A549 (cell line): ENCODE data around the gene PCDH15. TPM values are rescaled to one million over a fixed set of nuclear protein-coding genes. Genes with fewer than 3 reads are reported as not detected.

Source experiments
- ATAC-seq, 2 experiments: fragments of 200-7000 bp in 1 of 2; fragments of >200 bp in 1 of 2; cut with Nextera tagmentation in 1 of 2; cut with Tn5 transposase in 1 of 2; 3 replicates each; pipeline versions ENCODE4 v1.8.0 to v1.9.1; 2018 to 2020; ENCODE audit warnings: mild to moderate bottlenecking in 1 of 2, moderate library complexity in 1 of 2
- CTCF ChIA-PET: fragments of 300-600 bp; sonication (Branson Sonifier 250); formaldehyde crosslinking; extraction: SDS; loops from one replicate; lab custom pipeline; 2021; ENCODE audit warnings: antibody characterized with exemption, inconsistent platforms; lab: Yijun Ruan, JAX
- POLR2A ChIA-PET: fragments of 350-600 bp; formaldehyde crosslinking; extraction: SDS; loops from one replicate; lab custom pipeline; 2021; ENCODE audit warnings: antibody characterized with exemption, inconsistent platforms; lab: Yijun Ruan, JAX
- DNase-seq, 2 experiments: peaks; one replicate each; pipeline versions ENCODE4 v3.0.0 to v3.0.0-alpha.2; 2011 to 2016; ENCODE audit warnings: low read depth in 1 of 2, low spot score in 1 of 2
- FAIRE-seq: peaks from 2 replicates; lab custom pipeline; 2011; peaks lifted over from hg19 to GRCh38; lab: Jason Lieb, UNC
- H3K27ac ChIP-seq, 2 experiments: fragments of >200 bp; sonication (Bioruptor Twin); formaldehyde crosslinking; 3 replicates each; pipeline ENCODE4 v1.5.1; 2016 to 2017
- H3K4me1 ChIP-seq: fragments of >200 bp; sonication (Bioruptor Twin); formaldehyde crosslinking; 3 replicates; pipeline ENCODE4 v1.6.1; 2016
- H3K4me2 ChIP-seq: fragments of >200 bp; sonication (Bioruptor Twin); formaldehyde crosslinking; 3 replicates; pipeline ENCODE4 v1.6.1; 2016
- H3K4me3 ChIP-seq: fragments of >200 bp; sonication (Bioruptor Twin); formaldehyde crosslinking; 3 replicates; pipeline ENCODE4 v1.5.1; 2016
- H3K9me3 ChIP-seq: fragments of >200 bp; sonication (Bioruptor Twin); formaldehyde crosslinking; 3 replicates; pipeline ENCODE4 v1.6.1; 2016
- BCL3 ChIP-seq: fragments of >200 bp; sonication (Bioruptor Twin); formaldehyde crosslinking; IDR thresholded peaks from 3 replicates; pipeline ENCODE4 v1.6.1; 2016
- CBX8 ChIP-seq: fragments of 200-600 bp; sonication (generic); IDR thresholded peaks from 2 replicates; pipeline ENCODE4 v1.6.1; 2016
- CEBPB ChIP-seq, 2 experiments: fragments of >200 bp in 1 of 2; sonication (Bioruptor Twin) in 1 of 2; formaldehyde crosslinking in 1 of 2; IDR thresholded peaks; 2 replicates each; pipeline ENCODE4 v1.6.1; 2012 to 2016
- EHF ChIP-seq: fragments of 250-450 bp; sonication (Bioruptor Pico); IDR thresholded peaks from 2 replicates; pipeline ENCODE4 v1.5.0; 2020; ENCODE audit warnings: mild to moderate bottlenecking
- EHMT2 ChIP-seq: fragments of 200-600 bp; sonication (generic); IDR thresholded peaks from 2 replicates; pipeline ENCODE4 v1.6.1; 2016; ENCODE audit warnings: antibody characterized with exemption, low read depth, mild to moderate bottlenecking, moderate library complexity
- ESRRA ChIP-seq: fragments of 150-350 bp; IDR thresholded peaks from 2 replicates; pipeline ENCODE4 v1.6.1; 2014; ENCODE audit warnings: mild to moderate bottlenecking, low read length, borderline replicate concordance
- FOSL2 ChIP-seq, 2 experiments: fragments of 450-650 bp in 1 of 2; fragments of >200 bp in 1 of 2; sonication (Bioruptor Twin) in 1 of 2; formaldehyde crosslinking; IDR thresholded peaks; 2 replicates each; pipeline versions ENCODE4 v1.5.0 to v1.6.1; 2016 to 2020; ENCODE audit warnings: mild to moderate bottlenecking in 1 of 2, moderate library complexity in 1 of 2
- FOXS1 ChIP-seq: fragments of 250-450 bp; sonication (Bioruptor Pico); IDR thresholded peaks from 2 replicates; pipeline ENCODE4 v1.5.0; 2020; ENCODE audit warnings: mild to moderate bottlenecking, moderate library complexity
- HDAC2 ChIP-seq: fragments of 200-600 bp; sonication (generic); IDR thresholded peaks from 2 replicates; pipeline ENCODE4 v1.6.1; 2016
- HES2 ChIP-seq: fragments of >200 bp; sonication (Bioruptor Twin); formaldehyde crosslinking; IDR thresholded peaks from 2 replicates; pipeline ENCODE4 v1.6.1; 2016
- HEYL ChIP-seq: fragments of 250-450 bp; sonication (Bioruptor Pico); IDR thresholded peaks from 2 replicates; pipeline ENCODE4 v1.8.0; 2021; ENCODE audit warnings: mild to moderate bottlenecking, moderate library complexity
- HMGXB4 ChIP-seq: fragments of 250-450 bp; sonication (Bioruptor Pico); IDR thresholded peaks from 2 replicates; pipeline ENCODE4 v1.5.0; 2021; ENCODE audit warnings: mild to moderate bottlenecking, moderate library complexity, borderline replicate concordance
- HOXA7 ChIP-seq: fragments of 250-450 bp; sonication (Bioruptor Pico); IDR thresholded peaks from 2 replicates; pipeline ENCODE4 v1.5.0; 2020; ENCODE audit warnings: mild to moderate bottlenecking, moderate library complexity
- HOXB13 ChIP-seq: fragments of 250-450 bp; sonication (Bioruptor Pico); IDR thresholded peaks from 2 replicates; pipeline ENCODE4 v1.5.0; 2020; ENCODE audit warnings: low read depth, mild to moderate bottlenecking, moderate library complexity
- KDM1A ChIP-seq: fragments of 200-600 bp; sonication (generic); IDR thresholded peaks from 2 replicates; pipeline ENCODE4 v1.6.1; 2016; ENCODE audit warnings: low read depth, mild to moderate bottlenecking
- KDM5A ChIP-seq: fragments of 200-600 bp; sonication (generic); IDR thresholded peaks from 2 replicates; pipeline ENCODE4 v1.6.1; 2016; ENCODE audit warnings: antibody characterized with exemption, mild to moderate bottlenecking
- MAX ChIP-seq: IDR thresholded peaks from 2 replicates; pipeline ENCODE4 v1.6.1; 2012
- MAZ ChIP-seq: fragments of 150-350 bp; IDR thresholded peaks from 2 replicates; pipeline ENCODE4 v1.6.1; 2014; ENCODE audit warnings: antibody characterized with exemption, low read depth, low read length, borderline replicate concordance
- MYC ChIP-seq: IDR thresholded peaks from 2 replicates; pipeline ENCODE4 v1.6.1; 2012; ENCODE audit warnings: mild to moderate bottlenecking, inconsistent platforms, low read length, improper control_type of control experiment, borderline replicate concordance
- NFE2L2 ChIP-seq: fragments of 150-350 bp; conservative IDR thresholded peaks from 2 replicates; pipeline ENCODE4 v1.6.1; 2014; ENCODE audit warnings: low read length
- PHF8 ChIP-seq: fragments of 200-600 bp; sonication (generic); IDR thresholded peaks from 2 replicates; pipeline ENCODE4 v1.6.1; 2016; ENCODE audit warnings: low read depth, mild to moderate bottlenecking, antibody characterized with exemption, moderate library complexity, borderline replicate concordance
- RARB ChIP-seq: fragments of 250-450 bp; sonication (Bioruptor Pico); IDR thresholded peaks from 2 replicates; pipeline ENCODE4 v1.8.0; 2021; ENCODE audit warnings: mild to moderate bottlenecking, moderate library complexity
- TFCP2L1 ChIP-seq: fragments of 250-450 bp; sonication (Bioruptor Pico); IDR thresholded peaks from 2 replicates; pipeline ENCODE4 v1.5.0; 2021; ENCODE audit warnings: mild to moderate bottlenecking
- ZFP36 ChIP-seq: fragments of 450-650 bp; IDR thresholded peaks from 2 replicates; pipeline ENCODE4 v1.6.1; 2014; ENCODE audit warnings: borderline replicate concordance; ENCODE audit not compliant: partially characterized antibody
- ZSCAN20 ChIP-seq: fragments of 250-450 bp; sonication (Bioruptor Pico); IDR thresholded peaks from 2 replicates; pipeline ENCODE4 v1.8.0; 2022; ENCODE audit warnings: mild to moderate bottlenecking, moderate library complexity
- WGBS: methylation state at CpG from one replicate; pipeline ENCODE4 v1.1.6; 2017; ENCODE audit errors: missing lambda C conversion rate; 5-methylcytosine and 5-hydroxymethylcytosine counted together
- polyA plus RNA-seq, 4 experiments: library from polyadenylated mRNA; depleted of rRNA in 3 of 4; stranded (reverse); fragments of >200 nt; fragmentation: RNase III in 1 of 4; extraction: RNeasy Plus Mini Kit Qiagen cat#74134 plus additional on column Dnase treatment in 1 of 4; gene quantifications; 2 replicates in 3 of 4; 3 replicates in 1 of 4; pipeline ENCODE4 v1.2.3, GENCODE V29; 2011 to 2017

Gene PCDH15
- polyA plus RNA-seq, 2 of the 4 experiments (the other 2 are of a cell fraction), result 0.03 TPM; not detected in 1

GRCh38 chr10:54194806-54195205 lies 606.2 kb downstream of the PCDH15 start:
- no peaks in the 10 kb centered on the region for H3K4me1 ChIP-seq
- DNase-seq, result no peak
- no peak overlapping the region for H3K27ac ChIP-seq
- ATAC-seq, result no peak
- H3K4me3 ChIP-seq, result no peak overlapping the region
- ChIA-PET POLR2A (no interaction called here), CTCF (no interaction called here)
- TF ChIP-seq MAX (no peak), HOXA7 (no peak), HES2 (no peak), CBX8 (no peak), EHMT2 (no peak), TFCP2L1 (CRISPR knock-in tag) (no peak), FOXS1 (no peak), PHF8 (no peak), HEYL (CRISPR knock-in tag) (no peak)
- no peak overlapping the region for H3K4me2 ChIP-seq
- no peak for FAIRE-seq
- no peaks in the 10 kb centered on the region for H3K9me3 ChIP-seq

- FAIRE-seq (no peak), DNase-seq (no peak), ATAC-seq (no peak)
- ChIA-PET CTCF (no interaction called here), POLR2A (no interaction called here)
- TF ChIP-seq FOSL2 (IDR thresholded peaks at IDR 0.05), result no peak
- TF ChIP-seq FOSL2 (CRISPR knock-in tag; IDR thresholded peaks at IDR 0.05), result no peak
- TF ChIP-seq ZFP36, result no peak
- no peak for TF ChIP-seq HDAC2
- no peak for TF ChIP-seq MAZ
- TF ChIP-seq RARB (CRISPR knock-in tag), result no peak
- TF ChIP-seq ZSCAN20 (CRISPR knock-in tag), result no peak
- no peak for TF ChIP-seq MYC
- no peak for TF ChIP-seq HEYL (CRISPR knock-in tag)
- no peak for TF ChIP-seq KDM5A
- TF ChIP-seq EHF (CRISPR knock-in tag), result no peak
- no peak overlapping the region for H3K4me2 ChIP-seq
- H3K4me1 ChIP-seq, result no peaks in the 10 kb centered on the region
- H3K4me3 ChIP-seq, result no peak overlapping the region
- no peak overlapping the region for H3K27ac ChIP-seq
- no peaks in the 10 kb centered on the region for H3K9me3 ChIP-seq
Measured at GRCh38 chr10:54159924-54160323, 641.1 kb downstream of the PCDH15 start.

- H3K9me3 ChIP-seq, result no peaks in the 10 kb centered on the region
- H3K4me3 ChIP-seq, result no peak overlapping the region
- no peak overlapping the region for H3K27ac ChIP-seq
- ChIA-PET POLR2A (no interaction called here), CTCF (no interaction called here)
- no peaks in the 10 kb centered on the region for H3K4me1 ChIP-seq
- no peak for TF ChIP-seq HMGXB4 (CRISPR knock-in tag)
- no peak for TF ChIP-seq ZSCAN20 (CRISPR knock-in tag)
- no peak for TF ChIP-seq CEBPB (IDR thresholded peaks at IDR 0.05)
- TF ChIP-seq NFE2L2, result no peak
- no peak for TF ChIP-seq EHF (CRISPR knock-in tag)
- TF ChIP-seq ESRRA, result no peak
- no peak for TF ChIP-seq HDAC2
- TF ChIP-seq HOXA7, result no peak
- no peak for TF ChIP-seq HEYL (CRISPR knock-in tag)
- no peak for TF ChIP-seq KDM5A
- TF ChIP-seq BCL3, result no peak
- TF ChIP-seq KDM1A, result no peak
- TF ChIP-seq CBX8, result no peak
- TF ChIP-seq HES2, result no peak
- TF ChIP-seq HOXB13, result no peak
- TF ChIP-seq, all 56 proteins: peak for 0
- FAIRE-seq (no peak), ATAC-seq (no peak), DNase-seq (no peak)
- no peak overlapping the region for H3K4me2 ChIP-seq
- 1% methylated on average over 2 of the region's 2 CpGs for WGBS
Measured at GRCh38 chr10:54148508-54148907, 652.5 kb downstream of the PCDH15 start.
